K562 (cell line): Measurements from ENCODE around the gene KNSTRN. TPM values are rescaled to one million over a fixed set of nuclear protein-coding genes. Genes with fewer than 3 reads are reported as not detected.
A peak's percentile ranks its signal among the peaks of the same experiment; 100 is the strongest.

Experiments used
- ATAC-seq: fragments of 200-7000 bp; cut with Tn5 transposase; 3 replicates; pipeline ENCODE4 v1.9.1; 2020; ENCODE audit warnings: moderate library complexity
- BruUV-seq: library from RNA; stranded (reverse); fragments of 400-500 nt; replicated peaks from 2 replicates; lab custom pipeline; 2021; lab: Mats Ljungman, UMichigan
- CTCF ChIA-PET: fragments of 300-600 bp; formaldehyde crosslinking; extraction: SDS; loops from one replicate; lab custom pipeline; 2021; ENCODE audit warnings: low intra/inter-chr PET ratio; lab: Yijun Ruan, JAX
- POLR2A ChIA-PET: fragments of 300-600, 350-650 bp; sonication (Branson Sonifier 250); formaldehyde crosslinking; extraction: SDS; loops from one replicate; lab custom pipeline; 2021; ENCODE audit warnings: antibody characterized with exemption, inconsistent platforms; lab: Yijun Ruan, JAX
- DNase-seq, 4 experiments: peaks; one replicate each; pipeline versions ENCODE4 v3.0.0 to v3.0.0-alpha.2; 2011 to 2018; ENCODE audit warnings: low spot score in 3 of 4, mixed read lengths in 3 of 4; ENCODE audit errors: extremely low read depth in 1 of 4
- FAIRE-seq: peaks from 2 replicates; lab custom pipeline; 2011; peaks lifted over from hg19 to GRCh38; lab: Jason Lieb, UNC
- H2AFZ ChIP-seq: 2 replicates; pipeline ENCODE4 v1.6.0; 2011; ENCODE audit warnings: low read depth, low read length, control low read depth, inconsistent platforms
- H3K27ac ChIP-seq: fragments of 200-600 bp; 3 replicates; pipeline ENCODE4 v1.8.0; 2011; ENCODE audit warnings: low read depth, mild to moderate bottlenecking, control low read depth, inconsistent platforms, low read length, moderate library complexity, mixed read lengths; ENCODE audit errors: extremely low read depth
- H3K27me3 ChIP-seq, 2 experiments: fragments of 300-600 bp in 1 of 2; 2 replicates in 1 of 2; 3 replicates in 1 of 2; pipeline versions ENCODE4 v1.6.0 to v1.8.0; 2011; ENCODE audit warnings: inconsistent platforms in 2 of 2, low read length in 2 of 2, mild to moderate bottlenecking in 1 of 2, mixed read lengths in 1 of 2, moderate library complexity in 1 of 2; ENCODE audit not compliant: control insufficient read depth in 2 of 2, insufficient read depth in 2 of 2
- H3K36me3 ChIP-seq: fragments of 300-600 bp; 3 replicates; pipeline ENCODE4 v1.8.0; 2011; ENCODE audit warnings: mild to moderate bottlenecking, low read length, inconsistent platforms; ENCODE audit not compliant: control insufficient read depth, insufficient read depth
- H3K4me1 ChIP-seq, 2 experiments: fragments of 200-600 bp in 1 of 2; replicated peaks in 1 of 2; 2 replicates in 1 of 2; 3 replicates in 1 of 2; pipeline versions ENCODE4 v1.5.1 to v1.8.0; 2011; ENCODE audit warnings: inconsistent platforms in 2 of 2, low read length in 2 of 2, mild to moderate bottlenecking in 1 of 2, mixed read lengths in 1 of 2, moderate library complexity in 1 of 2; ENCODE audit not compliant: control insufficient read depth in 2 of 2, insufficient read depth in 2 of 2
- H3K4me2 ChIP-seq: 2 replicates; pipeline ENCODE4 v1.6.1; 2011; ENCODE audit warnings: low read length, control low read depth, inconsistent platforms, mixed read lengths; ENCODE audit not compliant: insufficient read depth
- H3K4me3 ChIP-seq: fragments of 200-600 bp; sonication (generic), shearing (Covaris generic); 2 replicates; pipeline ENCODE4 v1.5.1; 2016; ENCODE audit warnings: control low read depth, inconsistent platforms
- H3K79me2 ChIP-seq: fragments of 200-600 bp; 3 replicates; pipeline ENCODE4 v1.8.0; 2011; ENCODE audit warnings: low read length, inconsistent platforms; ENCODE audit not compliant: control insufficient read depth, insufficient read depth
- H3K9ac ChIP-seq, 2 experiments: 2 replicates each; pipeline versions ENCODE4 v1.6.0 to v1.6.1; 2011; ENCODE audit warnings: low read depth in 2 of 2, low read length in 2 of 2, control low read depth in 1 of 2, inconsistent platforms in 1 of 2, mild to moderate bottlenecking in 1 of 2, mixed read lengths in 1 of 2; ENCODE audit not compliant: insufficient read depth in 1 of 2
- H3K9me1 ChIP-seq: one replicate; pipeline ENCODE4 v1.6.0; 2011; ENCODE audit warnings: inconsistent platforms, mild to moderate bottlenecking, low read length, moderate library complexity; ENCODE audit not compliant: control insufficient read depth, insufficient read depth
- H3K9me3 ChIP-seq: replicated peaks from 2 replicates; pipeline ENCODE4 v1.5.1; 2011; ENCODE audit warnings: low read depth, low read length, inconsistent platforms; ENCODE audit not compliant: control insufficient read depth, insufficient read depth
- H4K20me1 ChIP-seq: replicated peaks from 2 replicates; pipeline ENCODE4 v1.6.1; 2011; ENCODE audit warnings: low read length, inconsistent platforms, mixed read lengths; ENCODE audit not compliant: control insufficient read depth, insufficient read depth
- ARHGAP35 ChIP-seq: fragments of 450-650 bp; IDR thresholded peaks from 2 replicates; pipeline ENCODE4 v1.6.1; 2018; ENCODE audit not compliant: partially characterized antibody
- BRD4 ChIP-seq: fragments of 200-600 bp; sonication (generic); IDR thresholded peaks from 2 replicates; pipeline ENCODE4 v1.6.1; 2017; ENCODE audit warnings: inconsistent platforms
- C11orf30 ChIP-seq: fragments of 450-650 bp; IDR thresholded peaks from 2 replicates; pipeline ENCODE4 v1.6.1; 2016; ENCODE audit warnings: low read depth, mild to moderate bottlenecking
- CEBPB ChIP-seq: fragments of 450-650 bp; IDR thresholded peaks from 2 replicates; pipeline ENCODE4 v1.6.1; 2016; ENCODE audit warnings: missing genetic modification characterization, missing compliant biosample characterization
- DMBX1 ChIP-seq: fragments of 250-450 bp; sonication (Bioruptor Pico); IDR thresholded peaks from 2 replicates; pipeline ENCODE4 v1.8.0; 2022; ENCODE audit warnings: inconsistent platforms, mild to moderate bottlenecking, moderate library complexity, borderline replicate concordance
- EP300 ChIP-seq: IDR thresholded peaks from 2 replicates; pipeline ENCODE4 v1.6.1; 2012; ENCODE audit warnings: low read length, improper control_type of control experiment
- ESRRB ChIP-seq: fragments of 250-450 bp; sonication (Bioruptor Pico); IDR thresholded peaks from 2 replicates; pipeline ENCODE4 v1.5.0; 2020; ENCODE audit warnings: mild to moderate bottlenecking, moderate library complexity, borderline replicate concordance
- FOXP1 ChIP-seq: sonication (generic); formaldehyde crosslinking; IDR thresholded peaks from 2 replicates; pipeline ENCODE4 v1.8.0; 2022; ENCODE audit warnings: mild to moderate bottlenecking, missing genetic modification reagents
- GABPB1 ChIP-seq: sonication (generic); formaldehyde crosslinking; IDR thresholded peaks from 2 replicates; pipeline ENCODE4 v1.8.0; 2022; ENCODE audit warnings: mild to moderate bottlenecking, missing genetic modification reagents
- MAFF ChIP-seq: IDR thresholded peaks from 2 replicates; pipeline ENCODE4 v1.6.1; 2012; ENCODE audit warnings: low read length, improper control_type of control experiment
- MAFG ChIP-seq: fragments of 450-650 bp; conservative IDR thresholded peaks from 2 replicates; pipeline ENCODE4 v1.6.1; 2016; ENCODE audit warnings: missing genetic modification characterization, missing compliant biosample characterization
- NR4A1 ChIP-seq, 2 experiments: fragments of 250-450 bp in 1 of 2; fragments of 450-650 bp in 1 of 2; sonication (Bioruptor Pico) in 1 of 2; IDR thresholded peaks; 2 replicates each; pipeline versions ENCODE4 v1.4.0 to v1.6.1; 2016 to 2020; ENCODE audit warnings: mild to moderate bottlenecking in 2 of 2, missing compliant biosample characterization in 1 of 2, missing genetic modification characterization in 1 of 2, moderate library complexity in 1 of 2
- SMAD2 ChIP-seq: fragments of 150-350 bp; IDR thresholded peaks from 2 replicates; pipeline ENCODE4 v1.6.1; 2014; ENCODE audit warnings: low read depth, mild to moderate bottlenecking, low read length
- TOE1 ChIP-seq, 2 experiments: fragments of 450-650 bp in 1 of 2; sonication (generic) in 1 of 2; formaldehyde crosslinking in 1 of 2; IDR thresholded peaks; 2 replicates each; pipeline versions ENCODE4 v1.7.1 to v1.8.0; 2016 to 2022; ENCODE audit warnings: borderline replicate concordance in 2 of 2, mild to moderate bottlenecking in 2 of 2, antibody characterized with exemption in 1 of 2, inconsistent platforms in 1 of 2, low read depth in 1 of 2, missing genetic modification reagents in 1 of 2, moderate library complexity in 1 of 2
- TRIM24 ChIP-seq, 2 experiments: fragments of 450-650 bp; IDR thresholded peaks; 2 replicates each; pipeline ENCODE4 v1.6.1; 2016
- ZBTB17 ChIP-seq: fragments of 450-650 bp; formaldehyde crosslinking; IDR thresholded peaks from 2 replicates; pipeline ENCODE4 v1.4.0; 2020; ENCODE audit warnings: mild to moderate bottlenecking
- ZNF3 ChIP-seq: fragments of 250-450 bp; sonication (Bioruptor Pico); IDR thresholded peaks from 2 replicates; pipeline ENCODE4 v1.5.0; 2021; ENCODE audit warnings: mild to moderate bottlenecking, moderate library complexity
- ZNF316 ChIP-seq: fragments of 450-650 bp; IDR thresholded peaks from 2 replicates; pipeline ENCODE4 v1.6.1; 2016
- ZNF785 ChIP-seq: fragments of 250-450 bp; sonication (Bioruptor Pico); IDR thresholded peaks from 2 replicates; pipeline ENCODE4 v1.4.0; 2020; ENCODE audit warnings: mild to moderate bottlenecking
- ZZZ3 ChIP-seq: fragments of 450-650 bp; IDR thresholded peaks from 2 replicates; pipeline ENCODE4 v1.6.1; 2016; ENCODE audit warnings: antibody characterized with exemption, mild to moderate bottlenecking, moderate library complexity
- WGBS: fragments of 100-300 bp; shearing (Covaris generic); methylation state at CpG from one replicate; pipeline ENCODE4 v1.1.6; 2016; ENCODE audit warnings: low coverage, mixed read lengths; ENCODE audit not compliant: insufficient coverage; ENCODE audit errors: missing lambda C conversion rate; 5-methylcytosine and 5-hydroxymethylcytosine counted together
- in situ Hi-C: fragments of 300-500 bp; cut with MboI; formaldehyde crosslinking; loops from 4 replicates; pipeline ENCODE4 v1.15.0; 2018; ENCODE audit warnings: inconsistent platforms, mixed read lengths
- intact Hi-C: fragments of 100-400 bp; cut with micrococcal nuclease; formaldehyde crosslinking; loops from 2 replicates; pipeline ENCODE4 v1.14.2; 2022
- polyA plus RNA-seq, 8 experiments: library from polyadenylated mRNA; depleted of rRNA in 4 of 8; stranded (reverse) in 5 of 8; unstranded in 3 of 8; fragments of >200 nt; fragmentation: Nextera tagmentation in 2 of 8; fragmentation: Illumina TruSeq in 1 of 8; extraction: Ambion mirVana in 2 of 8; extraction: Trizol in 1 of 8; gene quantifications; 2 replicates each; pipeline versions ENCODE4 v1.2.1 to v1.2.3, GENCODE V29; 2011 to 2014; ENCODE audit warnings: inconsistent platforms in 1 of 8, missing spikeins in 1 of 8
- total RNA-seq, 7 experiments: library from RNA; depleted of rRNA in 6 of 7; stranded (reverse); fragments of >200 nt in 6 of 7; fragmentation: Illumina TruSeq in 2 of 7; extraction: Trizol in 2 of 7; gene quantifications; 2 replicates each; pipeline versions ENCODE4 v1.2.1 to v1.2.3, GENCODE V29; 2011 to 2021; ENCODE audit warnings: low replicate concordance in 1 of 7
- TF ChIP-seq, protein P1 (sequence below): fragments of 450-650 bp; formaldehyde crosslinking; IDR thresholded peaks from 2 replicates; pipeline ENCODE4 v1.4.0; 2020; ENCODE audit warnings: mild to moderate bottlenecking, moderate library complexity
- TF ChIP-seq, protein P2 (sequence below): sonication (generic); formaldehyde crosslinking; IDR thresholded peaks from 2 replicates; pipeline ENCODE4 v1.8.1; 2022; ENCODE audit warnings: missing genetic modification reagents

Gene KNSTRN
- total and polyA plus RNA-seq, 9 of the 15 experiments (the other 6 are each of a cell fraction or from before 2014, with no cell fraction given), result 48.7 to 88.2 (median 66.3) TPM

DNA sequence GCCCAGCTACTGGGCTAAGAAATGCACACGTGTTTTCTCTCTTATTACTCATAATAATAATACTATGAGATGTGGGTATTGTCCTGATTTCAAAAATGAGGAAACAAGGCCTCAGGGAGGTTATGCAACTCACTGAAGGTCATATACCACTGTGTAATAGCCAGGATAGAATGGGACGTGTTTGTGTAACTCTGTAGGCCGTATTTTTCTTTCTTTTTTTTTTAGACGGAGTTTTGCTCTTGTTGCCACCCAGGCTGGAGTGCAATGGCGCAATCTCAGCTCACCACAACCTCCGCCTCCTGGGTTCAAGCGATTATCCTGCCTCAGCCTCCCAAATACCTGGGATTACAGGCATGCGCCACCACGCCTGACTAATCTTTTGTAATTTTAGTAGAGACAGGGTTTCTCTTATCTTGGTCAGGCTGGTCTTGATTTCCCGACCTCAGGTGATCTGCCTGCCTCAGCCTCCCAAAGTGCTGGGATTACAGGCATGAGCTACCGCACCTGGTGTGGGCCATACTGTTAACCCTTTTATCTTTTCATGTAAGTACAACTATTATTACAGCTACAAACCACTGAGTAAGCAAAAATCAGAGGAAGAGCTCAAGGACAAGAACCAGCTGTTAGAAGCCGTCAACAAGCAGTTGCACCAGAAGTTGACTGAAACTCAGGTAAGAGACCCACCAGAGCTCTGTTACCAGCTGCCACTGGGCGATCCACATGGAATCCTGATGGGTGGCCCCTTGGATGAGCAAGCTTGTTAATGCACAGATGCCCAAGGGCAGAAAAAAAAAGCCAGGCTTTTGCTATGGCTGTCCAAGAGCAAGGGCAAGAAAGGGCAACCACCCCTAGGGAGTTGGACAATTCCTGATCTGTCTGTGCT, 6.7 kb downstream of the KNSTRN start:
- FAIRE-seq, result no peak
- ATAC-seq, result no peak
- H3K27ac ChIP-seq, result no peak overlapping the region
- ChIA-PET POLR2A (interaction anchor here (1.1 kb wide), 1 partner anchor 9 kb away, joined by 4 read pairs; no protein-coding TSS in a partner anchor), CTCF (no interaction called here)
- no peak overlapping the region for H3K4me2 ChIP-seq
- H3K4me3 ChIP-seq, result no peak overlapping the region
- BruUV-seq, result no TSS peak
- H4K20me1 ChIP-seq, result no peaks in the 10 kb centered on the region
- no peak overlapping the region for H3K9ac ChIP-seq
- peaks cover 93% of the 10 kb centered on the region for H3K36me3 ChIP-seq
- H3K4me1 ChIP-seq, result peaks cover 3 to 4% of the 10 kb centered on the region in 2 experiments; a peak in 3 of 5 replicates
- 95% methylated on average over 12 of the region's 13 CpGs for WGBS
- peaks cover 16% of the 10 kb centered on the region for H3K79me2 ChIP-seq
- H3K27me3 ChIP-seq, result no peaks in the 10 kb centered on the region
- intact Hi-C loops (no loop called here), in situ Hi-C loops (no loop called here)
- H3K9me1 ChIP-seq, result peaks cover 5% of the 10 kb centered on the region
- DNase-seq, result no peak
- no peaks in the 10 kb centered on the region for H3K9me3 ChIP-seq
- H2AFZ ChIP-seq, result no peak overlapping the region
- TF ChIP-seq GABPB1 (no peak), TOE1 (IDR thresholded peaks at IDR 0.05; ENCODE audit: borderline replicate concordance) (no peak), TOE1 (CRISPR knock-in tag; IDR thresholded peaks at IDR 0.05; ENCODE audit: borderline replicate concordance, low read depth) (no peak), ZNF785 (CRISPR knock-in tag) (no peak), ZBTB17 (CRISPR knock-in tag) (no peak), EP300 (no peak), ESRRB (CRISPR knock-in tag) (no peak), DMBX1 (CRISPR knock-in tag) (no peak), NR4A1 (CRISPR knock-in tag; IDR thresholded peaks at IDR 0.05) (no peak), NR4A1 (tag; IDR thresholded peaks at IDR 0.05) (no peak), MAFF (peak; percentile 45; the same call in 1 of the 2 replicates), ARHGAP35 (no peak), ZZZ3 (no peak), ZNF316 (peak; percentile 65), FOXP1 (CRISPR knock-in tag) (no peak), TRIM24 (IDR thresholded peaks at IDR 0.05) (no peak), BRD4 (no peak), MAFG (tag) (0 out of 2 replicates have a peak, but pooled peaks have one; percentile 19), SMAD2 (no peak), C11orf30 (peak; percentile 55; the same call in 1 of the 2 replicates), ZNF3 (CRISPR knock-in tag) (no peak), CEBPB (tag) (0 out of 2 replicates have a peak, but pooled peaks have one; percentile 36)
- TF ChIP-seq, protein P1, sequence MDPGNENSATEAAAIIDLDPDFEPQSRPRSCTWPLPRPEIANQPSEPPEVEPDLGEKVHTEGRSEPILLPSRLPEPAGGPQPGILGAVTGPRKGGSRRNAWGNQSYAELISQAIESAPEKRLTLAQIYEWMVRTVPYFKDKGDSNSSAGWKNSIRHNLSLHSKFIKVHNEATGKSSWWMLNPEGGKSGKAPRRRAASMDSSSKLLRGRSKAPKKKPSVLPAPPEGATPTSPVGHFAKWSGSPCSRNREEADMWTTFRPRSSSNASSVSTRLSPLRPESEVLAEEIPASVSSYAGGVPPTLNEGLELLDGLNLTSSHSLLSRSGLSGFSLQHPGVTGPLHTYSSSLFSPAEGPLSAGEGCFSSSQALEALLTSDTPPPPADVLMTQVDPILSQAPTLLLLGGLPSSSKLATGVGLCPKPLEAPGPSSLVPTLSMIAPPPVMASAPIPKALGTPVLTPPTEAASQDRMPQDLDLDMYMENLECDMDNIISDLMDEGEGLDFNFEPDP (CRISPR knock-in tag), result no peak
- TF ChIP-seq, protein P2, sequence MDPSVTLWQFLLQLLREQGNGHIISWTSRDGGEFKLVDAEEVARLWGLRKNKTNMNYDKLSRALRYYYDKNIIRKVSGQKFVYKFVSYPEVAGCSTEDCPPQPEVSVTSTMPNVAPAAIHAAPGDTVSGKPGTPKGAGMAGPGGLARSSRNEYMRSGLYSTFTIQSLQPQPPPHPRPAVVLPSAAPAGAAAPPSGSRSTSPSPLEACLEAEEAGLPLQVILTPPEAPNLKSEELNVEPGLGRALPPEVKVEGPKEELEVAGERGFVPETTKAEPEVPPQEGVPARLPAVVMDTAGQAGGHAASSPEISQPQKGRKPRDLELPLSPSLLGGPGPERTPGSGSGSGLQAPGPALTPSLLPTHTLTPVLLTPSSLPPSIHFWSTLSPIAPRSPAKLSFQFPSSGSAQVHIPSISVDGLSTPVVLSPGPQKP (CRISPR knock-in tag), result no peak
